HepG2 (cell line): ENCODE measurements around the gene PPCDC. TPM values are rescaled to one million over a fixed set of nuclear protein-coding genes. Genes with fewer than 3 reads are reported as not detected.
A peak's percentile ranks its signal among the peaks of the same experiment; 100 is the strongest.

Experiments used
- ARNTL ChIP-seq: sonication (generic); formaldehyde crosslinking; IDR thresholded peaks from 2 replicates; pipeline ENCODE4 v1.4.0; 2020; ENCODE audit warnings: mild to moderate bottlenecking, missing genetic modification reagents
- DPF2 ChIP-seq: sonication (generic); formaldehyde crosslinking; IDR thresholded peaks from 2 replicates; pipeline ENCODE4 v1.4.0; 2020; ENCODE audit warnings: mild to moderate bottlenecking, low read depth, missing genetic modification reagents, borderline replicate concordance
- FOXJ3 ChIP-seq: sonication (generic); formaldehyde crosslinking; IDR thresholded peaks from 2 replicates; pipeline ENCODE4 v1.4.0; 2020; ENCODE audit warnings: missing genetic modification reagents, mild to moderate bottlenecking, borderline replicate concordance
- HMG20B ChIP-seq: conservative IDR thresholded peaks from 2 replicates; pipeline ENCODE4 v1.6.1; 2016; ENCODE audit warnings: missing genetic modification reagents, missing compliant biosample characterization
- ISL2 ChIP-seq: sonication (generic); formaldehyde crosslinking; IDR thresholded peaks from 2 replicates; pipeline ENCODE4 v1.5.0; 2020; ENCODE audit warnings: missing genetic modification reagents
- JUNB ChIP-seq: sonication (generic); formaldehyde crosslinking; IDR thresholded peaks from 2 replicates; pipeline ENCODE4 v1.8.0; 2022; ENCODE audit warnings: missing genetic modification reagents, mild to moderate bottlenecking, borderline replicate concordance
- MAFG ChIP-seq: sonication (generic); formaldehyde crosslinking; IDR thresholded peaks from 2 replicates; pipeline ENCODE4 v1.5.1; 2020; ENCODE audit warnings: mild to moderate bottlenecking, missing genetic modification reagents
- NCOR1 ChIP-seq: fragments of 200-600 bp; sonication (generic); IDR thresholded peaks from 2 replicates; pipeline ENCODE4 v1.7.0; 2017; ENCODE audit warnings: antibody characterized with exemption, low read length, borderline replicate concordance
- PATZ1 ChIP-seq: sonication (generic); formaldehyde crosslinking; IDR thresholded peaks from 2 replicates; pipeline ENCODE4 v1.4.0; 2020; ENCODE audit warnings: missing genetic modification reagents
- PCBP2 ChIP-seq: fragments of 200-400 bp; formaldehyde crosslinking; optimal IDR thresholded peaks from 2 replicates; pipeline ENCODE3; 2018; ENCODE audit warnings: low read length, low read depth; ENCODE audit not compliant: poor library complexity, severe bottlenecking
- RCOR2 ChIP-seq: IDR thresholded peaks from 2 replicates; pipeline ENCODE4 v1.6.1; 2016; ENCODE audit warnings: missing biosample characterization, missing genetic modification reagents
- REPIN1 ChIP-seq: sonication (generic); formaldehyde crosslinking; IDR thresholded peaks from 2 replicates; pipeline ENCODE4 v1.8.0; 2022; ENCODE audit warnings: missing genetic modification reagents, low read depth, mild to moderate bottlenecking, borderline replicate concordance
- RFX1 ChIP-seq: fragments of 450-650 bp; IDR thresholded peaks from 2 replicates; pipeline ENCODE4 v1.6.1; 2017
- TAF1 ChIP-seq: sonication (generic); formaldehyde crosslinking; IDR thresholded peaks from 2 replicates; pipeline ENCODE4 v1.4.0; 2020; ENCODE audit warnings: missing genetic modification reagents
- TFAP4 ChIP-seq: sonication (generic); IDR thresholded peaks from 2 replicates; pipeline ENCODE4 v1.6.1; 2016; ENCODE audit warnings: low read depth, borderline replicate concordance
- ZFP1 ChIP-seq: IDR thresholded peaks from 2 replicates; pipeline ENCODE4 v1.6.1; 2016
- ZNF430 ChIP-seq: sonication (generic); formaldehyde crosslinking; IDR thresholded peaks from 2 replicates; pipeline ENCODE4 v1.9.0; 2021; ENCODE audit warnings: mild to moderate bottlenecking, missing genetic modification reagents
- ZNF432 ChIP-seq: sonication (generic); formaldehyde crosslinking; IDR thresholded peaks from 2 replicates; pipeline ENCODE4 v1.5.0; 2020; ENCODE audit warnings: missing genetic modification reagents, mild to moderate bottlenecking, borderline replicate concordance
- ZNF547 ChIP-seq: sonication (generic); formaldehyde crosslinking; IDR thresholded peaks from 2 replicates; pipeline ENCODE4 v1.5.1; 2020; ENCODE audit warnings: mild to moderate bottlenecking, missing genetic modification reagents
- ZNF556 ChIP-seq: sonication (generic); formaldehyde crosslinking; IDR thresholded peaks from 2 replicates; pipeline ENCODE4 v1.4.0; 2020; ENCODE audit warnings: mild to moderate bottlenecking, missing genetic modification reagents, borderline replicate concordance
- ZNF589 ChIP-seq: sonication (generic); formaldehyde crosslinking; conservative IDR thresholded peaks from 2 replicates; pipeline ENCODE4 v1.8.0; 2022; ENCODE audit warnings: mild to moderate bottlenecking, moderate library complexity, missing genetic modification reagents
- ZNF597 ChIP-seq: sonication (generic); formaldehyde crosslinking; IDR thresholded peaks from 2 replicates; pipeline ENCODE4 v1.5.0; 2020; ENCODE audit warnings: missing genetic modification reagents
- ZSCAN29 ChIP-seq: sonication (generic); formaldehyde crosslinking; conservative IDR thresholded peaks from 2 replicates; pipeline ENCODE4 v1.4.0; 2020; ENCODE audit warnings: mild to moderate bottlenecking, missing genetic modification reagents
- polyA plus RNA-seq, 8 experiments: library from polyadenylated mRNA; depleted of rRNA in 3 of 8; stranded (reverse) in 7 of 8; unstranded in 1 of 8; fragments of >200 nt; fragmentation: Illumina TruSeq in 4 of 8; extraction: Trizol in 4 of 8; gene quantifications; 2 replicates each; pipeline versions ENCODE4 v1.2.1 to v1.2.3, GENCODE V29; 2011 to 2016; ENCODE audit warnings: low read depth in 4 of 8, missing spikeins in 1 of 8, mixed read lengths in 1 of 8; ENCODE audit not compliant: insufficient read depth in 1 of 8
- total RNA-seq, 5 experiments: library from RNA; depleted of rRNA; stranded (reverse); fragments of >200 nt; fragmentation: Illumina TruSeq; extraction: Trizol; gene quantifications; 2 replicates each; pipeline ENCODE4 v1.2.3, GENCODE V29; 2016; ENCODE audit warnings: low read depth in 1 of 5

Gene PPCDC
- total and polyA plus RNA-seq, 2 of the 13 experiments (the other 11 are each of a cell fraction or from before 2014, with no cell fraction given), result 12.3 to 12.8 TPM

GRCh38 chr15:74995779-74996765 lies 27.3 kb upstream of the PPCDC start (continued):
- TF ChIP-seq ZSCAN29 (no peak), ISL2 (no peak), RFX1 (peak; percentile 22; the same call in 1 of the 2 replicates), JUNB (CRISPR knock-in tag) (no peak), TAF1 (peak; percentile 11; the same call in 1 of the 2 replicates), REPIN1 (CRISPR knock-in tag) (peak; percentile 7; the same call in 1 of the 2 replicates), HMG20B (no peak), ZNF597 (no peak), DPF2 (no peak), PATZ1 (CRISPR knock-in tag) (peak; percentile 75), ZNF547 (CRISPR knock-in tag) (no peak), RCOR2 (no peak), ARNTL (CRISPR knock-in tag) (no peak), ZFP1 (CRISPR knock-in tag) (no peak), MAFG (CRISPR knock-in tag) (no peak), ZNF556 (peak; percentile 50; the same call in 1 of the 2 replicates), FOXJ3 (CRISPR knock-in tag) (no peak), TFAP4 (peak; percentile 14; the same call in 1 of the 2 replicates), PCBP2 (no peak), ZNF589 (CRISPR knock-in tag) (no peak), ZNF430 (no peak), ZNF432 (CRISPR knock-in tag) (no peak), NCOR1 (peak; percentile 12; the same call in 1 of the 2 replicates)
